ENCODE results near the gene KRT6B. TPM values are rescaled to one million over a fixed set of nuclear protein-coding genes. Genes with fewer than 3 reads are reported as not detected.

Gene KRT6B
- total RNA-seq, 8 experiments from 2014 or later, result 0.05 to 0.24 TPM; not detected in 6

DNA sequence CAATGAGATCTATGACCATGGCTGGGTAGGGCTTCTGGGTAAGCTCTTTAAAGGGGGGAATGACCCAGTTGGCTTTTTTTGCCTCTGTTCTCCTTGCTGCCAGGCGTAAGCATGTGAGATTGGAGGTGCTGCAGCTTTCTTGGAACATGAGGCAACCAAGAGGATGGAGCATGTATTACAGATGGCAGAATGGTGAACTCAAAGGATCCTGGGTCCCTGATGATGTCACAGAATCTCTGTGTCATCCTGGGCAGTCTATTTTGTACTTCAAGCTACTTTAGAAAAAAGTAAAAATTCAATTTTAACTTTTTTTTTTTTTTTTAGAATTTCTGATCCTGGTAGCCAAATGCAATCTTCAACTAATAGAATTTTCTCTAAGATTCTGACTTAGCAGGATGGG is 53.8 kb downstream of the KRT6B start:
- no peak overlapping the region for H3K27ac ChIP-seq
- 17 to 100% (median 86%) methylated on average over 1 of the region's 1 CpG; no CpG with 5 or more reads in 2 of the 10 experiments for WGBS, 10 experiments
- no peaks in the 10 kb centered on the region for H3K4me1 ChIP-seq (replicated peaks in 1 of 2)
- H3K4me3 ChIP-seq, result no peak overlapping the region
- in situ Hi-C loops (cut with MboI; ENCODE audit: low pct_unique_long_range_greater_than_20kb in 2 of 9, low sequenced_read_pairs in 9 of 9, unreplicated experiment in 9 of 9), result loop anchor here in 3 of 9 experiments (25.0 kb wide), 2 partner anchors 489 to 589 kb away; no protein-coding TSS in a partner anchor
- no peak for ATAC-seq (replicated peaks in 6 of 8)

DNA sequence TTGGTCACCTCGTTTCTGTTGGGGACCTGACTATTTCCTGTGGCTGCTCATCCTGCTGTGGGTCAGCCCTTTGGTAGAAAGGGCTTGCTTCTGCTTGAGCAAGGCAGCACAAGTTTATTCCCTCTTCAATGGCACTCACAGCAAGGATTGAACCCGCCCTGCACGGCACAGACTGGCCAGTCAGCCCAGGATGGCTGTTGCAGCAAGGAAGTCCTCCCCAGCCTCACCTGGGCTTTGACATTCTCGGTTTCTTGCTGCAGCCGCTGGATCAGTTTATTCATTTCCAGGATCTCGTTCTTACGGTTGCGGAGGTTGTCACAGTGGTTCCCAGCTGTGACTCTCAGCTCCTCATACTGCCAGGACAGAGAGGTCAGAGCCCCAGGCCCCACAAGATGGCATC is 55.3 kb downstream of the KRT6B start:
- WGBS, 10 experiments, result 0 to 100% (median 86%) methylated on average over 1 to 8 of the region's 8 CpGs; no CpG with 5 or more reads in 2 of the 10 experiments
- Histone ChIP-seq H3K4me3 (no peak overlapping the region), H3K4me1 (replicated peaks in 1 of 2) (no peaks in the 10 kb centered on the region), H3K27ac (no peak overlapping the region)
- in situ Hi-C loops (cut with MboI; ENCODE audit: low pct_unique_long_range_greater_than_20kb in 2 of 9, low sequenced_read_pairs in 9 of 9, unreplicated experiment in 9 of 9), result loop anchor here in 3 of 9 experiments (25.0 kb wide), 2 partner anchors 491 to 591 kb away; no protein-coding TSS in a partner anchor
- ATAC-seq (replicated peaks in 6 of 8), result no peak

Other genes starting within 250 kb of the KRT6B start
- 1 to 10 TPM in 5 of 8 experiments, under 1 TPM in 1, not detected in 2; 0.78 to 5.8 (median 2.4) TPM for gene KRT7, start 218.9 kb downstream of the KRT6B start, total RNA-seq
- gene KRT86, start 177.5 kb downstream of the KRT6B start, total RNA-seq, result under 1 TPM in 4 of 8 experiments, not detected in 4; 0.14 to 0.59 (median 0.33) TPM
- under 1 TPM in 2 of 8 experiments, not detected in 6; 0.49 to 0.58 TPM for gene KRT81, start 160.6 kb downstream of the KRT6B start, total RNA-seq
- under 1 TPM in 2 of 8 experiments, not detected in 6; 0.14 to 0.28 TPM for gene KRT83, start 130.7 kb downstream of the KRT6B start, total RNA-seq
- 1 to 10 TPM in 1 of 8 experiments, under 1 TPM in 4, not detected in 3; 0.08 to 9.3 (median 0.14) TPM for gene KRT85, start 84.7 kb downstream of the KRT6B start, total RNA-seq
- under 1 TPM in 4 of 8 experiments, not detected in 4; 0.13 to 0.24 (median 0.14) TPM for gene KRT84, start 66.5 kb downstream of the KRT6B start, total RNA-seq
- gene KRT82, start 45.8 kb downstream of the KRT6B start, total RNA-seq, result under 1 TPM in 2 of 8 experiments, not detected in 6; 0.14 TPM
- gene KRT75, start 17.8 kb downstream of the KRT6B start, total RNA-seq, result under 1 TPM in 4 of 8 experiments, not detected in 4; 0.08 to 0.66 (median 0.12) TPM
- under 1 TPM in 2 of 8 experiments, not detected in 6; 0.38 to 0.71 TPM for gene KRT6C, start 21.7 kb upstream of the KRT6B start, total RNA-seq
- gene KRT6A, start 41.1 kb upstream of the KRT6B start, total RNA-seq, result under 1 TPM in 3 of 8 experiments, not detected in 5; 0.27 to 1.00 (median 0.29) TPM
- gene KRT5, start 68.2 kb upstream of the KRT6B start, total RNA-seq, result 1 to 10 TPM in 1 of 8 experiments, under 1 TPM in 4, not detected in 3; 0.14 to 1.9 (median 0.38) TPM
- under 1 TPM in 4 of 8 experiments, not detected in 4; 0.14 to 0.52 (median 0.16) TPM for gene KRT71, start 101.0 kb upstream of the KRT6B start, total RNA-seq
- under 1 TPM in 3 of 8 experiments, not detected in 5; 0.04 to 0.38 (median 0.14) TPM for gene KRT74, start 121.7 kb upstream of the KRT6B start, total RNA-seq
- under 1 TPM in 1 of 8 experiments, not detected in 7; 0.21 TPM for gene KRT72, start 149.3 kb upstream of the KRT6B start, total RNA-seq
- gene KRT73, start 166.4 kb upstream of the KRT6B start, total RNA-seq, result under 1 TPM in 4 of 8 experiments, not detected in 4; 0.17 to 0.24 (median 0.21) TPM
- gene KRT2, start 200.1 kb upstream of the KRT6B start, total RNA-seq, result under 1 TPM in 4 of 8 experiments, not detected in 4; 0.08 to 0.62 (median 0.35) TPM
- gene KRT1, start 228.3 kb upstream of the KRT6B start, total RNA-seq, result under 1 TPM in 3 of 8 experiments, not detected in 5; 0.17 to 0.24 (median 0.20) TPM